GM11168 (cell line): ENCODE measurements around the gene CDYL2.
"Not testable (repeated sequence)": the region's sequence is repeated elsewhere in the genome, so short reads cannot be mapped to it uniquely, and the experiment has no call there.

ENCODE experiments used
- in situ Hi-C: fragments of 300-500 bp; cut with MboI; formaldehyde crosslinking; loops from one replicate; pipeline ENCODE4 v1.12.0; 2022; ENCODE audit warnings: low sequenced_read_pairs; ENCODE audit not compliant: unreplicated experiment

CDYL2 gene

DNA sequence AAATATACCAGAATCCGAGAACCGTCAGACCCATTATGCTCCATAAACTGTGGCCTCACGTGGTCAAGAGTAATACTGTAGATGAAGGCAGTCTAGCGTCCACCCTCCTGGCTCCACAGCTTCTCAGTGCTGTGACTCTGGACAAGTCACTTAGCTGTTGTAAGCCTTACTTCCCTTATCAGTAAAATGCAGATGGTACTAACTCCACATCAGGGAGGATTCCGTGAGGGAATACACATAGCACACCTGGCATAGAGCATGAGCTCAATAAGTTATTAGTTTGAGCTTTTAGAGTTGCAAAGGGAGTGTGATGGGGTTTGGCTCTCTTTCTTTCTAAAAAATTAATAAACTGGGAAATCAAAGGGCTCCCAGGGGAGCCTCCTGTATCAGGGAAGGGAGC, 49.9 kb downstream of the CDYL2 start:
- in situ Hi-C loops, result no loop called here

GRCh38 chr16:80752541-80752940, 51.9 kb downstream of the CDYL2 start:
- in situ Hi-C loops, result no loop called here

DNA sequence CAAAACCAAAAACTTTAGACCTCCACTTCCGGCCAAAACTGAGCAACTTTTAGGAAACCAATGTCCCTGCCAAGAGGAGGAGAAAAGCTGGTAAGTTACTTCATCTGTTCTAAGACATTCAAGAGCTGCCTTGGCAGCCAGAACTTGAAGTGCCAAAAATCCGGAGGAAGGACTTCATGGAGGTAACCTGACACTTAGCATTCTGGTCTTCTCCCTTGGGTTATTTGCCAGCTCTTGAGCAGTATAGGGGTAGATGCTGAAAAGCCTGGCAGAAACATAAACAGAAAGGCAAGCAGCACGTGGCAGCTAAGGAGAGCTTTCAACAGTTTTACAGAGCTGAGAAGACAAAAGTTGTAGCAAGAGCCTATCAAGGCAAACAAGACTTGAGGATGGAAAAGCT, 53.2 kb downstream of the CDYL2 start:
- in situ Hi-C loops, result no loop called here

GRCh38 chr16:80746231-80746630, 58.2 kb downstream of the CDYL2 start:
- in situ Hi-C loops, result no loop called here

DNA sequence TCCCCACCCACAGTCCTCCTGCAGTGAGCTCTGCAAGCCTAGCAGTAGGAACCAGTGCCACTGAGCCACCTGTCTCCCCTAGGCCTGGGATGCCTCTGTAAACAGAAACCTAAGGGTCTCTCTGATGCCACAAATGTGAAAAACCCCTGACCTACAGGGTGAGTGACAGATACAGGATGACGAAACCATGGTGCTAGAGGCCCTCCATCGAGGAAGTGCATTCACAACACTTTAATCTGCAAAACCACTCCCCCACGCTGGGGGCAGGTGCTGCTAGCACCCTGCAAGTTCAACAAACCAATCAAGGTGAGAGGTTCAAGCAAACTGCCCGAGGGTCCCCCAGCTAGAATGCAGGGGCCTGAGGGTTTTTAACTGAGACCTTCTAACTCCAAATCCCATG, 59.5 kb downstream of the CDYL2 start:
- in situ Hi-C loops, result no loop called here

DNA sequence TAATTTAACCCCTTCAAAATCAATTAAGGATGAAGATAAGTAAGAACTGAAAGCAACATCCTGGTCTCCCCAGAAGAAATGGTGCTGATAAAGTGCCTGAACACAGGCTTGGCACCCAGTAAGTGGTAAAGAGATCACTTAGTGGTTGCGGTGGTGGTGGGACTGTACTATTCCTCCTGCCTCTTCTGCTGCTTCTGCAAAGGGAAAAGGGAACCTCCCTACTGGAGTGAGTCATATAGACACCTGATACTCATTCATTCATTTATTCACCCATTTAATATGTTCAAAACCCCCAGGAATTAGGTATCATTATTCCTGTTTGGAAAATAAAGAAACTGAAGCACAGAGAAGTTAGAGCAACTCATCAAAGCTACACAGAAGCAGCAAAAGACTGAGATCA, 60.6 kb downstream of the CDYL2 start:
- in situ Hi-C loops, result no loop called here

- in situ Hi-C loops, result no loop called here
These were observed 61.1 kb downstream of the CDYL2 start for GRCh38 chr16:80743273-80743672.

- in situ Hi-C loops, result no loop called here
These were observed 62.1 kb downstream of the CDYL2 start for GRCh38 chr16:80742331-80742730.

DNA sequence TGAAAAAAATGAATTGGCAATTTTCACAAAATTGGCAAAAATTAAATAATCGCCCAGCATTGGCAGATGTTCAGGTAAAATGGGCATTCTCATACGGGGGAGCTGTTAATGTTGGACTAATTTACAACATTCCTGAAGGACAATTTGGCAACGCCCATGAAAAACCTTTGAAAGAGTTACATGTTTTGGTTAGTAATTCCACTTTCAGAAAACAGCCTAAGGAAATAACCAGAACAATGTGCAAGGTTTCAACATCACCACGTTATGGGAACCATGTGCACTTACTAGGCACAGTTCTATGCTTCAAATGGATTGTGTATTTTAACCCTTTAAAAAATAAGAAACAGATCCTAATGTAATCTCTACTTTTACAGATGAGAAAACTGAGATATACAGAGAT, 62.7 kb downstream of the CDYL2 start:
- in situ Hi-C loops, result no loop called here

DNA sequence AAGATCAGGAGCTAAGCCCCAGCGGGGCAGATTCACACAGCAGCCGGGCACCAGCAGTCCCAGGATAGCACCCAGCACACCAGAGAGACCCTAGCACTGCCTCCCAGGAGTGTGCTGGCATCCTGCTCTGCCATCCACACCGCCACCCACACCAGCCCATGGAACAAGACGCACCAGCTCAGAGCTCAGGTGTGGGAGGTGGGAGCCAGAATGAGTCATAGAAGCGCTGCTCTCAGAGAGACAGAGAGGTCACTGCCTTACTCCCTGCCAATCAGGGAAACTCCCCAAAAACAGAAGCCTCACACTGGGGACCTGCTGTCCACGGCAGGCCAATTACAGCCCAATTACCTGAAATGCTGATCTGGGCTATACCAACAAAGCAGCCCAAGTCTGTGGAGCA, 64.9 kb downstream of the CDYL2 start:
- in situ Hi-C loops, result no loop called here

GRCh38 chr16:80738521-80738920, 65.9 kb downstream of the CDYL2 start:
- in situ Hi-C loops, result no loop called here

DNA sequence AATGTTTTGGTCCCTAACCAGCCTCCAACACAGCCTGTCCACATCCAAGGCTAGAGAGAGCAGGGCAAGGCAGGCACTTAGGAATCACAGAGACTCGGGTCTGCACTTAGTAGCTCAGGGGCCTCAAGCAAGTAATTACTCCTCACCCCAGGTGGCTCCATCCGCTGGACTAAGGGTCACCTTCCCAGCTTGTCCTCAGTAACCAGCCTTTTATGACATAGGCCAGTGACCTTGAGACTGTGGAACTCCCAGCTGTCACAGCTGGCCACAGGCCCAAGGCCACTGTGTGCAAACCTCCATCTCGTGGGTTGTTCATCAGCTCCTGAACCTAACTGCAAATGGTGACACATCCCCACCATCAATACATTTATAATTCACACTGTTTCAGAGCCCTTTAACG, 68.6 kb downstream of the CDYL2 start:
- in situ Hi-C loops, result no loop called here

DNA sequence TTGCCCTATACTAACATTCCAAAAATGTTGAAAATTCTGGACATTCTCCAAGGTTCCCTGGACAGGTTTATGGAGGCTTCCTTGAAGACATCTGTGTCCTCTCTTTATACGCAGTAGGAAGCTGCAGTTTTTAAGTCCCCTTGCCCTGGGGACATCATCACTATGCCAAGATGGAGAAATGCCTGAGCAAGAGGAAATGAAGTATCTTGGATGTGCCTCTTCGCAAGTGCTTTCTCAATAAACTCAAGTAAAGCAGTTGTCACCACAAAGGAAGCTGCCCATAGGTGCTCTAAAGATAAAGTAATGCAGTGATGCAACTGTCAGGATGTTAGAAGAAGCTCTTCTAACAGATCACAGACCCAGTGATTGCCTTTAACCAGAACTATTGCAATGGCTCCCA, 71.0 kb downstream of the CDYL2 start:
- in situ Hi-C loops, result no loop called here

- in situ Hi-C loops, result no loop called here
These were observed 72.5 kb downstream of the CDYL2 start for GRCh38 chr16:80731915-80732314.

GRCh38 chr16:80727066-80727763, 77.2 kb downstream of the CDYL2 start:
- in situ Hi-C loops, result not testable (repeated sequence)

- in situ Hi-C loops, result no loop called here
These were observed 78.7 kb downstream of the CDYL2 start for GRCh38 chr16:80725566-80726162.

DNA sequence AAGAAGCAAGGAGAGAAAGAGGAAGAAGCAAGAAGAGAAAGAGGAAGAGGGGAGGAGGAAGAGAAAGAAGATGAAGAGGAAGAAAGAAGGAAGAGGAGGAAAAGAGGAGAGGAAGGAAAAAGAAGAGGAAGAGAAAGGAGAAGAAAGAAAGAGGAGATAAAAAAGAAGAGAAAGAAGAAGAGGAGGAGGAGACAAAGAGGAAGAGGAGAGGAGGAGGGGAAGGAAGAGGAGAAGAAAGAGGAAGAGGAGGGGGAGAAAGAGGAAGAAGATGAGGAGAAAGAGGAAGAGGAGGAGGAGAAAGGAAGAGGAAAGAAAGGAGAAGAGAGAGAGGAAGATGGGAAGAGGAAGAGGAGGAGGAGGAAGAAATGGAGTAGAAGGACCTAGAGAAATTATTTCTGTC, 80.4 kb downstream of the CDYL2 start:
- in situ Hi-C loops, result no loop called here

GRCh38 chr16:80723091-80723490, 81.3 kb downstream of the CDYL2 start:
- in situ Hi-C loops, result no loop called here

DNA sequence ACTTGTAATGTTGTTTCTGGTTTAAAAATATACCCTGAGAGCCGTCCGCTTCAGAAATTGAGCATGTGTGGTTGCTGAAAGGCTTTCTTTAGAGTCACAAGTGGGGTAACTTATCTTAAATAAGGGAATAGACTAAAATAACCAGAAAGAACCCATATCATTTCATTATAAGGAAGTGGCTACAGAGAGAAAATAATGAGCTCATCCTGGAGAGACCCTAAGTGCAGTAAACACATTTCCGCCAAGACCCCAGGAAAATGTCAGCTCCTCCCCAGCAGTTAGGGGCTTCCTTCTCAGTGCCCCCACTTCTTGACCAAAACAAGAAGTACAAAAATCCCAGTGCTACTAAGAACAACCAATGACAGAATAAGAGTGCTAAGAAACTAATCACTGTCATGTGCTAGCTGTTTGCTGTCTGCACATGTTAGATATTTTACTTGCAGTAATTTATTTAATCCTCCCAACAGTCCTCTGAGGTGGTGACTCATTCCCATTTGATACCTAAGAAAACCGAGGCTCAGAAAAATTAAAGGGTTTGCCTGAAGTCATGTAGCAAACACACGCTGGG, 83.5 kb downstream of the CDYL2 start:
- in situ Hi-C loops, result no loop called here

DNA sequence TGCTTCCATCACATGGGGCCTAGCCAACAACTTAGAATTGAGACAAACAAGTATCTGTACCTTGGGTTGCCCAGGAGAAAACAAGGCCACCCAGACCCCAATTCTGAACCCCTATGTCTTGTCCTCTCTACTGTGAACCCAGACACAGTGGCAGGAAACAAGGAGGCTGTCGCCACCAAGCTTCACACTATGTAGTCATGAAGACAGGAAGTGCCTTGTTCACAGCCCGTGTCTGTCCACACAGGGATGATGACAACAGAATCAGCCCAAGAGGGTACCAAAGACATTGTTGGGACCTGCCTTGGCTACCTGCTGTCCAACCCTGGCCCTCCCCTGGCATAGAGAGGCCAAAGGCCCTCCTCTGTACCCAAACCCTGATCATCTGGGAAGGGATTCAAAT, 84.8 kb downstream of the CDYL2 start:
- in situ Hi-C loops, result no loop called here

DNA sequence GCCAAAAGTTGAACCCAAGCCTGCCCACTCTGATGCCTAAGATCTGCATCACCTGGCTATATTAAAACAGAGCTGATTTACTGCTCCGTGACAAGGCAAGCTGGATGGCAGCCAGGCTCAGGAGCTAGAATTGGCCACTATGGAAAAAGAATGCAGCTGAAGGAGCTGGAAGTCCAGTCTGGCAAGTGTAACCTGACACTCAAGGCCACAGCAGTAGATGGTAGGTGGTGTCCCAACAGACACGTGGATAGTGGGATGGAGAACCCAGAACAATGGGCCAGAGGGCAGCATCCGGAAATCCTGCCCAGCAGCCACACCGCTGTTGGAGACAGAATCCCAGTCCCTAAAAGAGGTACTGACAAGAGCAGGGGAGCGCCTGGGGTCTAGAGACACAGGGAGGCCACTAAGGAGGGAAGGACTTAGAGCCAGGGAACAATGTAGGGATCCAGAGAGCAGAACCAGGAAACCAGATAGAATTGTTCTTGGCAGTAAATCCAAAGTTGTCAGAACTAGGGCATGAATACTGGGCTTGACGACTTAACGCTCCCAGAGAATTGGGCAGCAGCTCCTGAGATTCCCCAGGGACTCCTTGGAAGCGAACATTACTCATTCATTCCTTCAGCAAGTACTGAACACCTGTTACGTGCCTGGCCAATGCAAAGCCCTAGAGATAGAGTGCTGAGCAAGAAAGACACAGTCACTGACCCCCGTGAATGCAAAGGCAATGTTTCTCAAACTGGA, 85.7 kb downstream of the CDYL2 start:
- in situ Hi-C loops, result no loop called here
